HFF-Myc (cell line): Measurements from ENCODE around the gene LRRC9.

Experiments
- DNase-seq: peaks from one replicate; pipeline ENCODE4 v3.0.0-alpha.2; 2011; ENCODE audit warnings: low read depth; ENCODE audit errors: extremely low read depth
- H3K4me3 ChIP-seq: replicated peaks from 2 replicates; pipeline ENCODE4 v1.5.1; 2011; ENCODE audit warnings: low read depth, mild to moderate bottlenecking, control low read depth, low read length
- TF ChIP-seq, protein P1 (sequence below): IDR thresholded peaks from 2 replicates; pipeline ENCODE4 v1.5.1; 2012; ENCODE audit warnings: mild to moderate bottlenecking, low read depth, low read length, control low read depth; ENCODE audit errors: missing control alignments

The LRRC9 gene

DNA sequence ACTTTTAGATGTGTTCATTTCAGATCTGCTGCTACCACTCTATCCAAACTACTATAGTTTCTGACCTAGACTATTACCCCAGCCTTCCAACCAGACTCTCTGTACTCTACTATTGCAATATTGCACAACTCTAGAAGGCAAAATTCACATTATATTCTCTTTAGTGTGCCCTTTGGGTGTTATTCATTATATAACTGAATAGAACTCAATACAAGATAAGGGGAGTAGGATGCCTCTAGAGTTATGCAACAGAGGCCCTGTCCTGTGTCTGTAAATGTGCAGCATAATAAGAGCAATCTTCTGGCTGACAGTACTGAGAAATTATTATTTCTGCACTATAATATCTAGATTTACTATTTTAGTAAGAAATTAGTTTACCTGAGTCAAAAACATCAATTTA lies 63.1 kb downstream of the LRRC9 start:
- no peak overlapping the region for H3K4me3 ChIP-seq
- no peak for DNase-seq
- TF ChIP-seq, protein P1, sequence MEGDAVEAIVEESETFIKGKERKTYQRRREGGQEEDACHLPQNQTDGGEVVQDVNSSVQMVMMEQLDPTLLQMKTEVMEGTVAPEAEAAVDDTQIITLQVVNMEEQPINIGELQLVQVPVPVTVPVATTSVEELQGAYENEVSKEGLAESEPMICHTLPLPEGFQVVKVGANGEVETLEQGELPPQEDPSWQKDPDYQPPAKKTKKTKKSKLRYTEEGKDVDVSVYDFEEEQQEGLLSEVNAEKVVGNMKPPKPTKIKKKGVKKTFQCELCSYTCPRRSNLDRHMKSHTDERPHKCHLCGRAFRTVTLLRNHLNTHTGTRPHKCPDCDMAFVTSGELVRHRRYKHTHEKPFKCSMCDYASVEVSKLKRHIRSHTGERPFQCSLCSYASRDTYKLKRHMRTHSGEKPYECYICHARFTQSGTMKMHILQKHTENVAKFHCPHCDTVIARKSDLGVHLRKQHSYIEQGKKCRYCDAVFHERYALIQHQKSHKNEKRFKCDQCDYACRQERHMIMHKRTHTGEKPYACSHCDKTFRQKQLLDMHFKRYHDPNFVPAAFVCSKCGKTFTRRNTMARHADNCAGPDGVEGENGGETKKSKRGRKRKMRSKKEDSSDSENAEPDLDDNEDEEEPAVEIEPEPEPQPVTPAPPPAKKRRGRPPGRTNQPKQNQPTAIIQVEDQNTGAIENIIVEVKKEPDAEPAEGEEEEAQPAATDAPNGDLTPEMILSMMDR: no peak

DNA sequence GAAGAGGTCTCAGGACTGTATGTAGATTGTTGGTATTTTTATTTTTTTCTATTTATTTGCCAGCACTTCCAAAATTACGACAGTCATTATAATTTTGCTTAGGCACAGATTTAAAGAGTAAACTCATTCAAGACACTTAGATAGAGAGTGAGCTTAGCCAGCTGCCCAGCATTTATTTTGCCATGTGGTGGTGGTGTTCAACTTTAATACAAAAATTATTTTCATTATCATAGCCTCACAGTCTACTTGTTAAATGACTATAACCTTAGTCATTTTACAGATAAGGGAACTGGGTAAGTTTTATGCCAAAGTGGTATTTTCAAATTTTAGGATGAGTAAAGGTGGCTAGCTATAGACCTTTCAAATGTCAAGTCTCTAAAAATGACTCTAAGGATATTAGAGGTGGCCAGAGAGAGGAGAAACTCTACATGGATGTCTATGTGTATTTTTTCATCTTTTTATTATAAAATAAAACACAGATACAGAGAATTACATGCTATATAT lies 66.7 kb downstream of the LRRC9 start:
- TF ChIP-seq, protein P1: no peak
- DNase-seq: no peak
- no peak overlapping the region for H3K4me3 ChIP-seq

DNA sequence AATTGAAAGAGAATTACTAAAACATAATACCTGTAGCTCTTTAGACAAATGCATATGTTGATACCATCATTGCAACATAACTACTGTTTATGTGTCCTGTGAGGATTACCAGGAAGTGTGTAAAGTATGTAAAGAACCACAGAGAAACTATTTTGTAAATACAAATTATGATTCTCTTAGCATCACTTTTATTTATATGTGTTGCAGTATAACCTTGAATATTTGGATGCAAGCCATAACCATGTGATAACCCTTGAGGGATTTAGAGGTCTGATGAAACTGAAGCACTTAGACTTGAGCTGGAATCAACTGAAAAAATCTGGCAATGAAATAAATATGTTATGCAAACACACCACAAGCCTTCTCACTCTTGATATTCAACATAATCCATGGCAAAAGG lies 77.5 kb downstream of the LRRC9 start:
- no peak overlapping the region for H3K4me3 ChIP-seq
- no peak for DNase-seq
- TF ChIP-seq, protein P1: no peak

DNA sequence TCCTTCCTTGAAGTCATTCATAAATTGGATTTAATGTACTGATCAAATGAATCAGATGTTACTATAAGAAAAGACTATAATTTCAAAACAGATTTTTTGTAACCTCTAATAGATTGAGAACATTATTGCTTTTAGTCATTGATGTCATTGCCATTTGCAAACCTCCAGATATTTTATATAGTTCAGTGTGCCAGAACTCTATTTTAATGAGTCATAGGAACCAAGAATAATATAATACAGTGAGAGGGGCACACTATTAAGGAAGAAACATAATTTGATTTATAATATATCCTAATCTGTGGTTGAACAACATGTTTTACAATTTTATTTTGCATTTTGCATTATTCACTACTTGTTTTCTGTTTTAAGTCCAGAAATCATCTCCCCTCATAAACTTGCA lies 78.0 kb downstream of the LRRC9 start:
- TF ChIP-seq, protein P1: no peak
- DNase-seq: no peak
- H3K4me3 ChIP-seq: no peak overlapping the region

DNA sequence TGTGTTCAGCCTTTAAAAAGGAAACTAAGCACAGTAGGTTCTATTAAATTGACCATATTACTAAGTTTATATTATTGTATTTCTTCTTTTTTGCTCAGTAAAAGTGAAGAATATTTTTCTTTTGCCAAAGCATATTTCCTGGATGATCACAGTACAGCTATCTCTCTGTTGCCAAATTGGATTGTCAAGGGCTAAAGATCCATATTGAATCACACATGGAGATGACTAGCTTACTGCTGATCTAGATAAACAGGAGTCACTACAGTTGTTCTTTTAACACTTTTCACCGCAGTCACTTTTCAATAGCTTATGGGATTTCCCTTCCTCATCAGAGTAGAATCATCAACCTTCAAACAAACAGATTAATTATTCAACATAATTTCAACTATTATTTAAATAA lies 78.6 kb downstream of the LRRC9 start:
- no peak for DNase-seq
- TF ChIP-seq, protein P1: no peak
- no peak overlapping the region for H3K4me3 ChIP-seq

DNA sequence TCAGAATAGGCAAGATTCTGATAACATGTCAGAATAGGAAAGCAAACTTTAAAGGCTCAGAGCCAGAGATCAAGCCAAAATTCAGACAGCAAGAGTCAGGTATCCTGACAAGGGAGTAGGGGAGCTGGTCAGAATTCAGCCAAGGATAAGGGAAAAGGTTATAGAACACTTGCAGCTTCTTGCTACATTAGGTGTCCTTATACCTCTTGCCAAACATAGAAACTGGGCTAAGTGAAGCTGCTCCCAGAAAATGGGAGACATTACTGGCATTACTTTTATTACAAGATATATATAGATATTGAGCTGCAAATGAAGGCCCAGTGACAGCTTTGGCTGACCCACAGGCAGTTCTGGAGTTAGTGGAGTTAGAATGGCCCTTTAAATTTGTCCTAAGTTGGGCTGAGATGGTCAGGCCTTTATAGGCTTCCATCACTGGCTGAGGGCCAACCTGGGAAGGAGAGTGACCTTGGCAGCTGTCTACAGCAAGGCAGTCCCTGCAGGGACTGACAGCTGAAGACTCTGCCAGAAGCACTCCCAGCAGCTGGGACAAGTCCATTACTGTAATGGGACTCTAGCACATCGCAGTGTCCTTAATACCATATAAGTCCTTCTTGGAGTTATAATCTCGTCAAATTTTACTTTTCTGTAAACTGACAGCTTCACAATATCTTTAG lies 83.0 kb downstream of the LRRC9 start:
- H3K4me3 ChIP-seq: no peak overlapping the region
- no peak for DNase-seq
- TF ChIP-seq, protein P1: no peak

DNA sequence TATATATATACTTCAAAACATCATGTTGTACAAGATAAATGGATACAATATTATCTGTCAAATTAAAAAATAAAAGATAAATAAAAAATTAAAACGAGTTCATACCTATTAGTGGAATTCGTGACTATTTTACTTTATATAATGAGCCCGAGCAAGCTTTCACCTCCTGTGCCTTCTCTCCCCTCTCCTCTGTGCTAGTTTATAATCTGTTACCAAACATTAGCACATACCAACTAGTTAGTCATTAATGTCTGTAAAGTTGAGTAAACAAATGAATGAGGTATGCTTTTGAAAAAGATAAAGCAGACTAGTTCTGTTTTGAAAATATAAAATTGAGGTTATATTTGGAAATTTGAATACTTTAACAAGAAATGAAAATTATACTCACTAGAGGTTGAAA lies 84.0 kb downstream of the LRRC9 start:
- TF ChIP-seq, protein P1: no peak
- no peak for DNase-seq
- no peak overlapping the region for H3K4me3 ChIP-seq
